GM12878 (cell line): ENCODE measurements around the gene TCIRG1. TPM values are rescaled to one million over a fixed set of nuclear protein-coding genes. Genes with fewer than 3 reads are reported as not detected.

Experiments
- ASH2L ChIP-seq: fragments of 300-600, 200-600 bp; sonication (generic); IDR thresholded peaks from 2 replicates; pipeline ENCODE4 v1.6.1; 2017; ENCODE audit warnings: low read depth, mild to moderate bottlenecking, borderline replicate concordance
- ATF3 ChIP-seq: IDR thresholded peaks from 2 replicates; pipeline ENCODE4 v1.6.1; 2011; ENCODE audit warnings: low read depth, mild to moderate bottlenecking, low read length, moderate library complexity, borderline replicate concordance; ENCODE audit errors: extremely low read depth
- BACH1 ChIP-seq: fragments of 450-650 bp; IDR thresholded peaks from 2 replicates; pipeline ENCODE4 v1.6.1; 2017; ENCODE audit warnings: mild to moderate bottlenecking, borderline replicate concordance
- BCL11A ChIP-seq: IDR thresholded peaks from 2 replicates; pipeline ENCODE4 v1.6.1; 2011; ENCODE audit warnings: low read depth, low read length
- BHLHE40 ChIP-seq, 2 experiments: fragments of 450-650 bp in 1 of 2; IDR thresholded peaks; 2 replicates each; pipeline ENCODE4 v1.6.1; 2011 to 2017; ENCODE audit warnings: low read depth in 2 of 2, borderline replicate concordance in 1 of 2, improper control_type of control experiment in 1 of 2, low read length in 1 of 2, mild to moderate bottlenecking in 1 of 2
- HDGF ChIP-seq: fragments of 450-650 bp; IDR thresholded peaks from 2 replicates; pipeline ENCODE4 v1.6.1; 2016; ENCODE audit warnings: antibody characterized with exemption
- KAT2A ChIP-seq: conservative IDR thresholded peaks from 2 replicates; pipeline ENCODE4 v1.6.1; 2011; ENCODE audit warnings: low read depth, low read length; ENCODE audit not compliant: control insufficient read depth
- KDM1A ChIP-seq: fragments of 200-600 bp; sonication (generic); IDR thresholded peaks from 2 replicates; pipeline ENCODE4 v1.6.1; 2016; ENCODE audit warnings: borderline replicate concordance
- MXI1 ChIP-seq: fragments of 150-350 bp; IDR thresholded peaks from 2 replicates; pipeline ENCODE4 v1.6.1; 2011; ENCODE audit warnings: low read depth, mild to moderate bottlenecking, inconsistent platforms, low read length, improper control_type of control experiment
- MYC ChIP-seq: IDR thresholded peaks from 2 replicates; pipeline ENCODE4 v1.6.1; 2011; ENCODE audit warnings: mild to moderate bottlenecking, low read length, moderate library complexity, inconsistent platforms; ENCODE audit not compliant: insufficient read depth, insufficient replicate concordance, insufficient read length, severe bottlenecking
- NFIC ChIP-seq: IDR thresholded peaks from 2 replicates; pipeline ENCODE4 v1.6.1; 2012; ENCODE audit warnings: low read depth, mild to moderate bottlenecking, inconsistent platforms, low read length, moderate library complexity
- PKNOX1 ChIP-seq: fragments of 450-650 bp; IDR thresholded peaks from 2 replicates; pipeline ENCODE4 v1.6.1; 2016; ENCODE audit warnings: mild to moderate bottlenecking
- RBBP5 ChIP-seq: fragments of 200-600 bp; sonication (generic); conservative IDR thresholded peaks from 2 replicates; pipeline ENCODE4 v1.6.1; 2016
- RELB ChIP-seq: fragments of 450-650 bp; IDR thresholded peaks from 2 replicates; pipeline ENCODE4 v1.6.1; 2017; ENCODE audit warnings: low read depth, mild to moderate bottlenecking, moderate library complexity
- RFX5 ChIP-seq: IDR thresholded peaks from 2 replicates; pipeline ENCODE4 v1.6.1; 2011; ENCODE audit warnings: low read depth, low read length, improper control_type of control experiment
- RUNX3 ChIP-seq: IDR thresholded peaks from 2 replicates; pipeline ENCODE4 v1.6.1; 2012; ENCODE audit warnings: low read length, inconsistent platforms
- SMAD1 ChIP-seq: fragments of 450-650 bp; IDR thresholded peaks from 2 replicates; pipeline ENCODE4 v1.6.1; 2018; ENCODE audit warnings: mild to moderate bottlenecking, low read depth; ENCODE audit not compliant: partially characterized antibody
- SMAD5 ChIP-seq: IDR thresholded peaks from 2 replicates; pipeline ENCODE4 v1.6.1; 2016; ENCODE audit warnings: antibody characterized with exemption, low read depth
- SP1 ChIP-seq: IDR thresholded peaks from one replicate; pipeline ENCODE4 v1.6.1; 2011; ENCODE audit warnings: low read depth, low read length
- SREBF1 ChIP-seq: IDR thresholded peaks from 2 replicates; pipeline ENCODE4 v1.6.1; 2012; ENCODE audit warnings: mild to moderate bottlenecking, low read length
- TBL1XR1 ChIP-seq: IDR thresholded peaks from 2 replicates; pipeline ENCODE4 v1.6.1; 2012; ENCODE audit warnings: low read depth, low read length, improper control_type of control experiment
- TCF7 ChIP-seq: IDR thresholded peaks from 2 replicates; pipeline ENCODE4 v1.6.1; 2014; ENCODE audit warnings: antibody characterized with exemption, borderline replicate concordance
- USF2 ChIP-seq: IDR thresholded peaks from 2 replicates; pipeline ENCODE4 v1.6.1; 2011; ENCODE audit warnings: low read depth, low read length, improper control_type of control experiment, borderline replicate concordance
- ZNF24 ChIP-seq: fragments of 450-650 bp; IDR thresholded peaks from 2 replicates; pipeline ENCODE4 v1.6.1; 2017; ENCODE audit warnings: antibody characterized with exemption, mild to moderate bottlenecking
- ZNF384 ChIP-seq: IDR thresholded peaks from 2 replicates; pipeline ENCODE4 v1.6.1; 2012; ENCODE audit warnings: low read depth, mild to moderate bottlenecking, low read length, improper control_type of control experiment, borderline replicate concordance
- ZZZ3 ChIP-seq: IDR thresholded peaks from 2 replicates; pipeline ENCODE4 v1.6.1; 2011; ENCODE audit warnings: low read depth; ENCODE audit not compliant: control insufficient read depth, insufficient read length
- polyA plus RNA-seq, 11 experiments: library from polyadenylated mRNA; depleted of rRNA in 4 of 11; unstranded in 6 of 11; stranded (reverse) in 5 of 11; fragments of >200 nt; fragmentation: Nextera tagmentation in 4 of 11; fragmentation: Illumina TruSeq in 1 of 11; extraction: Ambion mirVana in 4 of 11; extraction: Trizol in 1 of 11; gene quantifications; 1 replicate in 1 of 11; 2 replicates in 10 of 11; pipeline versions ENCODE4 v1.2.1 to v1.2.3, GENCODE V29; 2011 to 2016; ENCODE audit warnings: inconsistent platforms in 2 of 11, missing spikeins in 2 of 11, low read depth in 1 of 11
- total RNA-seq, 4 experiments: library from RNA; depleted of rRNA in 3 of 4; stranded (reverse); fragments of >200 nt in 3 of 4; fragmentation: Illumina TruSeq in 1 of 4; extraction: Trizol in 1 of 4; gene quantifications; 2 replicates each; pipeline versions ENCODE4 v1.2.1 to v1.2.3, GENCODE V29; 2013 to 2021
- TF ChIP-seq, protein P1 (sequence below): IDR thresholded peaks from 2 replicates; pipeline ENCODE4 v1.6.1; 2012; ENCODE audit warnings: low read depth, low read length, improper control_type of control experiment

The TCIRG1 gene
- total and polyA plus RNA-seq, 10 of the 15 experiments (the other 5 are each of a cell fraction or from before 2014, with no cell fraction given): 0.76 to 218 (median 87.4) TPM

- TF ChIP-seq ZNF24 (no peak; the same call in 1 of the 2 replicates), HDGF (no peak), KDM1A (no peak), TBL1XR1 (no peak; the same call in 1 of the 2 replicates), ZZZ3 (no peak), RFX5 (no peak), MXI1 (peak; percentile 79), ATF3 (no peak), BHLHE40 (IDR thresholded peaks at IDR 0.05; ENCODE audit: borderline replicate concordance in 1 of 2, low read depth in 2 of 2, low read length in 1 of 2) (peak; percentile 76 to 81), KAT2A (no peak), PKNOX1 (no peak), RUNX3 (peak; percentile 22; the same call in 1 of the 2 replicates), RBBP5 (no peak), TCF7 (no peak), NFIC (no peak), ZNF384 (0 out of 2 replicates have a peak, but pooled peaks have one; percentile 14), SP1 (peak; percentile 57), ASH2L (no peak), BACH1 (peak; percentile 25; the same call in 1 of the 2 replicates), USF2 (peak; percentile 13; the same call in 1 of the 2 replicates), SMAD1 (no peak), SMAD5 (no peak), MYC (no peak), SREBF1 (no peak), BCL11A (no peak), RELB (no peak)
- TF ChIP-seq, protein P1, sequence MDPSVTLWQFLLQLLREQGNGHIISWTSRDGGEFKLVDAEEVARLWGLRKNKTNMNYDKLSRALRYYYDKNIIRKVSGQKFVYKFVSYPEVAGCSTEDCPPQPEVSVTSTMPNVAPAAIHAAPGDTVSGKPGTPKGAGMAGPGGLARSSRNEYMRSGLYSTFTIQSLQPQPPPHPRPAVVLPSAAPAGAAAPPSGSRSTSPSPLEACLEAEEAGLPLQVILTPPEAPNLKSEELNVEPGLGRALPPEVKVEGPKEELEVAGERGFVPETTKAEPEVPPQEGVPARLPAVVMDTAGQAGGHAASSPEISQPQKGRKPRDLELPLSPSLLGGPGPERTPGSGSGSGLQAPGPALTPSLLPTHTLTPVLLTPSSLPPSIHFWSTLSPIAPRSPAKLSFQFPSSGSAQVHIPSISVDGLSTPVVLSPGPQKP: no peak
Measured at GRCh38 chr11:68003846-68004550, 34.8 kb upstream of the TCIRG1 start, which contains the start of gene UNC93B1 (continued).
